Dermis blood vessel endothelial cell (primary cell): ENCODE results near the gene DCDC2. TPM values are rescaled to one million over a fixed set of nuclear protein-coding genes. Genes with fewer than 3 reads are reported as not detected.
"Not testable (repeated sequence)": the region's sequence is repeated elsewhere in the genome, so short reads cannot be mapped to it uniquely, and the experiment has no call there.

Source experiments
- DNase-seq: peaks from one replicate; pipeline ENCODE4 v3.0.0; 2010
- total RNA-seq: library from RNA; depleted of rRNA; stranded (reverse); fragments of >200 nt; gene quantifications from 2 replicates; pipeline ENCODE4 v1.2.3, GENCODE V29; 2014

Gene DCDC2
- total RNA-seq, 1 donor from 2014 or later = 1.5 TPM

- DNase-seq = no peak
These were observed 20.7 kb upstream of the DCDC2 start for GRCh38 chr6:24378473-24379097.

- DNase-seq = no peak
These were observed 19.0 kb upstream of the DCDC2 start for GRCh38 chr6:24376871-24377270.

GRCh38 chr6:24374612-24375011 is 16.8 kb upstream of the DCDC2 start:
- no peak for DNase-seq

GRCh38 chr6:24365103-24365633 is 7.3 kb upstream of the DCDC2 start:
- not testable (repeated sequence) for DNase-seq

GRCh38 chr6:24362363-24362762 is 4.5 kb upstream of the DCDC2 start:
- not testable (repeated sequence) for DNase-seq

GRCh38 chr6:24359640-24360454 is 2.0 kb upstream of the DCDC2 start:
- peak; percentile 61 for DNase-seq

GRCh38 chr6:24358219-24358821 is 461 bp upstream of the DCDC2 start:
- DNase-seq = no peak

- DNase-seq = no peak
These were observed 1.4 kb downstream of the DCDC2 start for GRCh38 chr6:24356310-24356973.

GRCh38 chr6:24355393-24355792 is 2.5 kb downstream of the DCDC2 start:
- DNase-seq = no peak

- no peak for DNase-seq
These were observed 4.0 kb downstream of the DCDC2 start for GRCh38 chr6:24353861-24354260.

- no peak for DNase-seq
These were observed 5.4 kb downstream of the DCDC2 start for GRCh38 chr6:24352434-24352833.

GRCh38 chr6:24344976-24345375 is 12.9 kb downstream of the DCDC2 start:
- DNase-seq = no peak

GRCh38 chr6:24340998-24341938 is 16.6 kb downstream of the DCDC2 start:
- no peak for DNase-seq

- no peak for DNase-seq
These were observed 17.9 kb downstream of the DCDC2 start for GRCh38 chr6:24339932-24340331.

GRCh38 chr6:24334285-24334684 is 23.6 kb downstream of the DCDC2 start:
- no peak for DNase-seq

GRCh38 chr6:24332317-24332716 is 25.5 kb downstream of the DCDC2 start:
- no peak for DNase-seq

GRCh38 chr6:24330137-24330732 is 27.6 kb downstream of the DCDC2 start:
- DNase-seq = no peak

- no peak for DNase-seq
These were observed 28.4 kb downstream of the DCDC2 start for GRCh38 chr6:24329451-24329850.

- DNase-seq = no peak
These were observed 28.8 kb downstream of the DCDC2 start for GRCh38 chr6:24329022-24329421.

GRCh38 chr6:24327756-24328155 is 30.1 kb downstream of the DCDC2 start:
- DNase-seq = no peak

GRCh38 chr6:24325978-24326377 is 31.9 kb downstream of the DCDC2 start:
- no peak for DNase-seq
